Breast epithelium (tissue), 3 donors: ENCODE data around the gene MFSD1.

Experiments
- POLR2A ChIP-seq: fragments of 450-650 bp; IDR thresholded peaks from one replicate; pipeline ENCODE4 v1.6.1; 2016; ENCODE audit warnings: antibody characterized with exemption, mild to moderate bottlenecking, moderate library complexity
- TF ChIP-seq, protein P1 (sequence below), 3 donors: fragments of 450-650 bp; IDR thresholded peaks; one replicate each; pipeline ENCODE4 v1.5.1; 2016 to 2017; ENCODE audit warnings: antibody characterized with exemption in 3 of 3, mild to moderate bottlenecking in 3 of 3, moderate library complexity in 3 of 3

- TF ChIP-seq, protein P1, sequence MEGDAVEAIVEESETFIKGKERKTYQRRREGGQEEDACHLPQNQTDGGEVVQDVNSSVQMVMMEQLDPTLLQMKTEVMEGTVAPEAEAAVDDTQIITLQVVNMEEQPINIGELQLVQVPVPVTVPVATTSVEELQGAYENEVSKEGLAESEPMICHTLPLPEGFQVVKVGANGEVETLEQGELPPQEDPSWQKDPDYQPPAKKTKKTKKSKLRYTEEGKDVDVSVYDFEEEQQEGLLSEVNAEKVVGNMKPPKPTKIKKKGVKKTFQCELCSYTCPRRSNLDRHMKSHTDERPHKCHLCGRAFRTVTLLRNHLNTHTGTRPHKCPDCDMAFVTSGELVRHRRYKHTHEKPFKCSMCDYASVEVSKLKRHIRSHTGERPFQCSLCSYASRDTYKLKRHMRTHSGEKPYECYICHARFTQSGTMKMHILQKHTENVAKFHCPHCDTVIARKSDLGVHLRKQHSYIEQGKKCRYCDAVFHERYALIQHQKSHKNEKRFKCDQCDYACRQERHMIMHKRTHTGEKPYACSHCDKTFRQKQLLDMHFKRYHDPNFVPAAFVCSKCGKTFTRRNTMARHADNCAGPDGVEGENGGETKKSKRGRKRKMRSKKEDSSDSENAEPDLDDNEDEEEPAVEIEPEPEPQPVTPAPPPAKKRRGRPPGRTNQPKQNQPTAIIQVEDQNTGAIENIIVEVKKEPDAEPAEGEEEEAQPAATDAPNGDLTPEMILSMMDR (IDR thresholded peaks at IDR 0.05): no peak
- TF ChIP-seq POLR2A: no peak
Measured at GRCh38 chr3:158831861-158832260, 30.0 kb downstream of the MFSD1 start.
